GM13976 (cell line): ENCODE results near the gene CACNA1A.

Source experiments
- DNase-seq: peaks from one replicate; pipeline ENCODE4 v3.0.0; 2012; ENCODE audit warnings: low spot score
- in situ Hi-C: fragments of 300-500 bp; cut with MboI; formaldehyde crosslinking; loops from one replicate; pipeline ENCODE4 v1.12.0; 2022; ENCODE audit warnings: low sequenced_read_pairs, mixed read lengths, inconsistent platforms; ENCODE audit not compliant: unreplicated experiment
- TF ChIP-seq, protein P1 (sequence below): IDR thresholded peaks from 2 replicates; pipeline ENCODE4 v1.5.1; 2012; ENCODE audit warnings: borderline replicate concordance, mild to moderate bottlenecking; ENCODE audit not compliant: insufficient read depth; ENCODE audit errors: extremely low read depth, missing control alignments, control extremely low read depth

CACNA1A gene

DNA sequence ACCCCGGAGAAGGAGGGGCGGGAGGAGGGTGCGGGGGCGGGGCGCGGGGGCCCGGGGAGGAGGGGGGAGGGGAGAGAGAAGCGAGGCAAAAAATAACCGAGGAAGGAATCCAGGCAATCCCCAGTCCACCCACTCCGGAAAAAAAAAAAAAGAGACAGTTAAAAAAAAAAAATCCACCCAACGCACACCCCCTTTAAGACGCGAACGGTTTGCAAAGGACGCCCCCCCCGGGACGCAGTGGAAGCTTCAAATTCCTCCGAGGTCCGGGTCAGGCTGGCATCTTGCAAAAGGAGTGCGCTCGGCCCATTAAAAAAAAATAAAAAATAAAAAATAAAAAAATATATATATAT is at the start of gene CACNA1A:
CACNA1A (minus strand) TSS at position 9 of the 350 bp plus-strand sequence. CDS start 255 bp downstream, outside the sequence.
- in situ Hi-C loops = no loop called here
- TF ChIP-seq, protein P1, sequence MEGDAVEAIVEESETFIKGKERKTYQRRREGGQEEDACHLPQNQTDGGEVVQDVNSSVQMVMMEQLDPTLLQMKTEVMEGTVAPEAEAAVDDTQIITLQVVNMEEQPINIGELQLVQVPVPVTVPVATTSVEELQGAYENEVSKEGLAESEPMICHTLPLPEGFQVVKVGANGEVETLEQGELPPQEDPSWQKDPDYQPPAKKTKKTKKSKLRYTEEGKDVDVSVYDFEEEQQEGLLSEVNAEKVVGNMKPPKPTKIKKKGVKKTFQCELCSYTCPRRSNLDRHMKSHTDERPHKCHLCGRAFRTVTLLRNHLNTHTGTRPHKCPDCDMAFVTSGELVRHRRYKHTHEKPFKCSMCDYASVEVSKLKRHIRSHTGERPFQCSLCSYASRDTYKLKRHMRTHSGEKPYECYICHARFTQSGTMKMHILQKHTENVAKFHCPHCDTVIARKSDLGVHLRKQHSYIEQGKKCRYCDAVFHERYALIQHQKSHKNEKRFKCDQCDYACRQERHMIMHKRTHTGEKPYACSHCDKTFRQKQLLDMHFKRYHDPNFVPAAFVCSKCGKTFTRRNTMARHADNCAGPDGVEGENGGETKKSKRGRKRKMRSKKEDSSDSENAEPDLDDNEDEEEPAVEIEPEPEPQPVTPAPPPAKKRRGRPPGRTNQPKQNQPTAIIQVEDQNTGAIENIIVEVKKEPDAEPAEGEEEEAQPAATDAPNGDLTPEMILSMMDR = no peak
- DNase-seq = no peak

DNA sequence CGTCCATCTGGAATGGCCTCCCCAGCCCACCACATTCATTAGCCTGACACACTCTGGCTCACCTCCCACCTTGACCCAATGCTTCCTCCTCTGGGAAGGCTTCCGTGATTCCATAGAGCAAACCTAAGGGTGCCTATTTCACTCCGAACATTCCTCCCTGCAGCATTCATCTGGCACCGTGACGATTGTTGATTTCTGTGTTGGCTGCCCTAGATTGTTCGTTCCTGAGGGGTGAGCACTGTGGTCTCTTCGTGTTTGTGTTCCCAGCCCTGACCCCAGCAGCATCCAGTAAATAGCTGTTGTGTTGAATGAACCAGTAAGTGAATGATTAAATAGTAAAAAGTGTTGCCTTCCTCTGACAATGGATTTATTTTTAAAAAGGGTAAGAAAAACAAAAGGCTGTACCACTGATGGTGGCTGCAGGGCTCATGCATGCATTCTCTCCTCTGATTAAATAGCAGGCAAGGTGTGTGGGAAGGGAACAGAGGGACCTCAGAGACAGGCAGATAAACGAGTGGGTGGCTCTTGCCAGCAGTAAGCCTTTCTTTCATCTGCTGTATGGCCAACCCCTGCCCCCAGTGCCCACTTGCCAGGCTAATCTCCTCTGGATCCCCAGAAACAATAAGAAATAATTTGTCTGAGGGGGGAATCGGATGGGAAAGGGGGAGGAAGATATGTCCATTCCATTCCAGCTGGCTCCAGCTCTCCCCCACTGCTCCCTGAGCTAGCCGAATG is 48.4 kb upstream of the CACNA1A start:
- DNase-seq = no peak
- in situ Hi-C loops = no loop called here
- TF ChIP-seq, protein P1 = no peak

DNA sequence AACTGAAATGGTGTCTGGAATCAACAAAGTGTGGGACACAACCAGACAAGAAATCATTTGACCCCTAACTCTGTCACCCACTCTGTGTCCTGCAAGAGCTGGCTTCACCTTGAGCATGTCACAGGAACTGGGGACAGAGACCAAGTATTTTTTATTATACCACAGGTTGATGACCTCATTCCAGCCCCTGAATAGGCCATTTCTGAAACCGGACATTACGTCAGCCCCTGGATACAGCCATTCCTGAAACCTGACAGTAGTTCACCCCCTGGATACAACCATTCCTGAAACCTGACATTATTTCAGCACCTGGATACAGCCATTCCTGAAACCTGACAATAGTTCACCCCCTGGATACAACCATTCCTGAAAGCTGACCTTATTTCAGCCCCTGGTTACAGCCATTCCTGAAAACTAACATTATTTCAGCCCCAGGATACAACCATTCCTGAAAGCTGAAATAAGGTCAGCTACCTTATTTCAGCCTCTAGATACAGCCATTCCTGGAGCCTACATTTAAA is 47.7 kb upstream of the CACNA1A start:
- TF ChIP-seq, protein P1 = no peak
- DNase-seq = no peak
- in situ Hi-C loops = no loop called here

DNA sequence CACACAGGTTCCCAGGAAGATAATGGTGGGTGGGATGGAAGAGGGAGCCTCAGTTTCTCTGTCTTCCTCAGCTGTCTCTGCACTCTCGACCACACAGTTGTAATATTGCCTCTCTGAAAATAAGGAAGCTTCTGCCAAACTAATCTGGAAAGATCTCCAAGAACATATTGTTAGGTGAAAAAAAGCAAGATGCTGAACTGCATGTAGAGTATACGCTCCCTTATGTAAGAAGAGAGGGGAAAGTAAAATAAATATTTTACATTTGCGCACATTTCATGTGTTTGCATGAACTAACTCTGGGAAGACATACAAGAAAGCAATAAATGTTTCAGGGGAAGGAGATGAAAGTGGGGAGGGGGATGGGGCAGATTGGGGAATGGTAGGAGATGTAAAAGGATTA is 41.9 kb upstream of the CACNA1A start:
- TF ChIP-seq, protein P1 = no peak
- in situ Hi-C loops = no loop called here
- no peak for DNase-seq

DNA sequence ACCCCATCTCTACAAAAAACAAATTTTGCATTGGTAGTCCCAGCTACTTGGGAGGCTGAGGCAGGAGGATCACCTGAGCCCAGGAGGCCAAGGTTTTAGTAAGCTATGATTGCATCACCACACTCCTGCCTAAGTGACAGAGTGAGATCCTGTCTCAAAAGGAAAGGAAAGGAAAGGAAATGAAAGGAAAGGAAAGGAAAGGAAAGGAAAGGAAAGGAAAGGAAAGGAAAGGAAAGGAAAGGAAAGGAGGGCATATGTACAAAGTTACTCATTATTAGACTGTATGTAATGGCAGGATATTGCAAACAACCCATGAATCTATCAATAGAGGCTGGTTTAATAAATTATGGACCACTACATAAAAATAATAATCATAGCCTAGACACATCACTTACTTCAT is 40.8 kb upstream of the CACNA1A start:
- DNase-seq = no peak
- TF ChIP-seq, protein P1 = no peak
- in situ Hi-C loops = no loop called here

DNA sequence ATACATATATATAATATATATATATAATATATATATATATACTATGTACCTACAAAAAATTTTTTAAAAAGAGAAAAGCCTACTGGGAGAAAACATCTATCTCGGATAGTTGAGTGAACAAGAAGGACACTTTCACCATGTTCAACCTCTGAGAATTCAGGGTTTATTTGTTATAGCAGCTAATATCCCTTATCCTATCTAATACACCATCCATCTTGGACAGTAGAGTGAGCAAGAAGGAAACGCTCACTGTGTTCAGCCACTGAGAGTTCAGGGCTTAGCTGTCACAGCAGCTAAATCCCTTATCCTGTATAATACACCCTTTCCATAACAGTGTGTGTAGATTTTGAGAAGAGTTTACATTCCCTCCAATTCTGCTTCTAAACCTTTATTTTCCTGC is 38.1 kb upstream of the CACNA1A start:
- no peak for DNase-seq
- TF ChIP-seq, protein P1 = no peak
- in situ Hi-C loops = no loop called here
